IPS-NIHi11 (cell line): ENCODE data around the gene ITGAE.

Experiments used
- DNase-seq: peaks from one replicate; pipeline ENCODE4 v3.0.0; 2012; ENCODE audit warnings: mixed read lengths, low spot score

The ITGAE gene

DNA sequence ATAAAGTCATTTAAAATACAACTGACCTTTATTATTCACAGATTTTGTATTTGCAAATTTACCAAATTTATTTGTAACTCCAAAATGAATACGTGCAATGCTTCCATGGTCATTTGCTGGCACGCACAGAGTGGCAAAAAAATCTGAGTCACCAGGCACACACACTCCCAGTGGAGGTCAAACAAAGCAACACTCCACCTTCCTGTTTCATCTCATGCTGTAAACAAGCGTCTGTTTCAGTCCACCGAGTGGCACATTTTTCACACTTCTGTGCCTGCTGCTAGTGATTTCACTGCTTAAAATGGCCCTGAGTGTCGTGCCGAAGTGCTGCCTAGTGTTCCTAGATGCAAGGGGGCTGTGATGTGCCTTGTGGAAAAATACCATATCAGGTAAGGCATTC, 17.8 kb upstream of the ITGAE start:
- DNase-seq: no peak

DNA sequence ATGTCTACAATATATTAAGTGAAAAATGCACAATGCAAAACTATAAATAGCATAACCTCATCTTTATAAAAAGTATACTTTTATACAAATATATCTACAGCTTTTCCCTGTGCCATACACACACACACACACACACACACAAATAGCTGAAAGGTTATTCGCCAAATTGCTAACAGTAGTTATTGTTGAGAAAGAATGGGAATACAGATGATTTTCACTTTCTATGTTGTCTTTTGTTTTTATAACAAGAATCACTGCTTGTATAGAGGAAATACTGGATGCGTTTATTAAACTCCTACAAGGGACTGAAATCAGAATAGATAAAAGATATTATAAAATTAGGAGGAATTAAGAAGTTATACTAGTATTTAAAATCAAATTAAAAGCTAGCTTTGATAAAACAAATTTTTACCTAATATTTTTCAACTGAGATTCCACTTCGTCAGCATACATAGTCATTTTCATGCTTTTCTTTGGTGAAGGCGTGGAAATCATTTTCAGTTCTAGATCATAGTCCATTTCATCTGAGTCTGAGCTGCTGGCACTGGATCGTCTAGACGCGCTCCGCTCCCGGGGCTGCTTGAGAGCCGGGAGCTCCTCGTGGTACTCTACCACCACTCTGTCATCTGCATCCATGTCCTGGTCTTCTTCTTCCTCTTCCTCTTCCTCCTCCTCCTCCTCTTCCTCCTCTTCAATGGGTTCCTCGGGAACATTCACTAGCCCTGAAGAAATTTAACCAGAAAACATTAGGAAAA, 17.0 kb upstream of the ITGAE start:
- no peak for DNase-seq

DNA sequence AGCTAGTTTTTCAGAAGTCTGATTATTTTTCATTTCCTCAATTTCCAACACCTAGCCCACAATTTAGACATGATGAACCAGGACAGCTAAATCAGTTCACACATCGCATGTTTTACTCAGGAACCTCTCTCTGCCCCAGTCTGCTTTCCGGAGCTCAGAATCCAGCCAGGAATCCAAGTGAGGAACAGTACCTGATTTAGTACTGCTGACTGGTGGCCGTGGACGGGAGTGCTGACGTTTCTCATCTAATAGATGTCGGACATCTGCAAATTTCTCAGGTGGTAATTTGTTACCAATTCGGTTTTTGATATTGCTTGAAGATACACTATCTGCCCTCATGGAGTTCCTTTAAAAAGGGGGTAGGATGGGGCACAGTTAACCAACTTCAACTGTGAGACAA, 14.9 kb upstream of the ITGAE start:
- no peak for DNase-seq

DNA sequence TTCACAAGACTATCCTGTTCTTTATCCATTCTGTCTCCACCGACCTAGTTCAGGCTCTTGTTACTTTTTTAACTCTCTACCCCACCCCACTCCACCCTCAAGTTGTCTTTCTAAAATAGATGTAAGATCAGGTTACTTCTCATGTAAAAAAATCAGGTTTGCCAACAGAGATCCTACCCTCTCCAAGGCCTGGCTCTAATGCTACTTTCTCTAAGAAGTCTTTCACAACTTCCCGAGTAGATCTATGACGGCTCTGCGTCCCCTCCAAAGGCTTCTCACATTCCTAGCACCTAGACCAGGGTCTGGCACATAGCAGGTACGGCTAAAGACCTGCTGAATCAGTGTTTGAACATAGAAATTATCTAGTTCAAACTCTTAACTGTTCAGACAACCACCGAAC, 14.1 kb upstream of the ITGAE start:
- no peak for DNase-seq

DNA sequence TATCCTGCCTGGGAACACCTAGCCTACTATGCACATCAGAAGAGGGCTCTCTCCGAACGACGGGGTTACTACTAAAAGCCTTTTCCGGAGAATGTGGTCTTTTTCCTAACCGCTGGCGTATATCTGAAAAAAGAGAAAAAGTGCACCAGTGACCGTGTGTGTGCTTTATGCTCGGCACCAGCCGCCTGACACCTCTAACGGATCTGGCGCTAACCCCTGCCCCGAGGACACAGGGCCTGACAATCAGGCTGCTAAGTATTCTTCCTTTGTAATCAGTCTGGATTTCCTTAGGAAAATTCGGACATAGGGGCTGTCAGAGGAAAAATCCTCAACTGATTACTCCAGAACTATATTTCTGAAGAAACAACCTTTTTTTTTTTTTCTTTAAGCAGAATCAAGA, 13.4 kb upstream of the ITGAE start:
- DNase-seq: no peak

DNA sequence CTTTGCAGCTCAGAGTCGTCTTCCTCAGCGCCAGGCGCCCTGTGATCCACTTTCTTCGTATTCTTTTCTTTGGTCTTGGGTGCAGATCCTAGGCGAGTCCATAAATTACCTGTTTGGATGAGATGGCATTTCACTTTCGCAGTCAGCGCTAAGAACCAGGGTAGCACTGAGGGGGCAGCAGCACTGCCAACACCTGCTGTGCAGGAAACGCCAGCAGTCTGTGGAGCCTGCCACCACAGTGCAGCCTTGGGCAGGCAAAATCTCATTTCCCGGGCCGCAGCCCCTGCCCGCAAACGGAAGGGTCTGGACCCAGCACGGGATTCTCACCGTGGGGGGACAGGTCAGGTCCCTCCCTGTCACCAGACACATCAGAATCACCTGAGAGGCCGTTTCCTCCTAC, 12.2 kb upstream of the ITGAE start:
- DNase-seq: no peak

DNA sequence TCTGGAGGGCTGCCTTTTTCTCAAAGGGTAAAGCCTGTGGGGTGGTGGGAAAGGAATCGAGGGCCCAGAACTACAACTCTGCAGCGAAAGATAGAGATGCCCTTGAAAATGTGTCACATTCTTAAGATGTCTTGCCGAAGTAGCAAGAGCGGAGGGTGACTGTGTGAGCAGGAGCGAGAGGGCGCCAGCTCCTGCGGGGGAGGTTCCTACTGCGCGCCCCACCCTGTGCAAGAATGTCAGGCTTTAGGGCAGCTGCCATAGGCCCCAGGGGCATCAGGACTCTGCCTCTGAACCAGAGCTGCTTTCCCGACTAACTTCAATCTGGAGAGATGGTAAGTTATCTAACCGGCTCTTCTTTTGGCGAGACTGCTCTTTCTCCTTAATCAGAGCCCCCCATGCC, 11.8 kb upstream of the ITGAE start:
- no peak for DNase-seq

DNA sequence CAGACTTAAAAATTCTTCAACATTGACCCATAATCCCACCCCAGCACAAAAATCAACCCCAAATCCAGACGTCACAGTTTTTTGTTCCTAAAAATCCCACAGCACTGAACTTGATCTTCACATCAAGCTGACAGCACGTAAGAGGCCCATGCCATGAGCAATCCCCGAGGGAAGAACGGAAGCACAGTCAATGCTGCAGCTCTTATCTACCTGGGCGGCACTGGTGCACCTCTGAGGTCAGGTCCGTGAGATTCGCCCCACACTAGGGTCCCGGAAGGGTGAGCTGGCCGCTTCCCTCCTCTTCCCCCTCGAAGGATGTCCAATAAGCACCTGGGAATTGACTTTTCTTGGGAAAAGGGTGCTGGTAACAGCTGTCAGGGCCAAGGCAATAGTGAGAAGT, 11.3 kb upstream of the ITGAE start:
- no peak for DNase-seq

DNA sequence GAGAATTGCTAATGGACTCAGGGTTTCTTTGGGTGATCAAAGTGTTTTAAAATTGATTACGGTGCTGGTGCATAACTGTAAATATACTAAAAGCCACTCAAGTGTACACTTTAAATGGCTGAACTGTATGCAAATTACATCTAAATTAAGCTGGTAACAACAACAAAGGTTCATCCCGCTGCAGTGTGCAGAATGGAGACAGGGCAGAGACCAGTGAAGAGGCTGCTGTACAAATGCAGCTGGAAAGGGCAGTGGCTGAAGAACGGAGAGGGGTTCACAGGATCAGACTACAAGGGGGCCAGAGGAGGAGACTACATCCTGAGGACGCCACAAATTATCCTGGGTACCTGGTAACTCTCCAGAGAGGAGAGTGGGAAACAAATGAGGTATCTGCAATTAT, 9.0 kb upstream of the ITGAE start:
- DNase-seq: no peak

DNA sequence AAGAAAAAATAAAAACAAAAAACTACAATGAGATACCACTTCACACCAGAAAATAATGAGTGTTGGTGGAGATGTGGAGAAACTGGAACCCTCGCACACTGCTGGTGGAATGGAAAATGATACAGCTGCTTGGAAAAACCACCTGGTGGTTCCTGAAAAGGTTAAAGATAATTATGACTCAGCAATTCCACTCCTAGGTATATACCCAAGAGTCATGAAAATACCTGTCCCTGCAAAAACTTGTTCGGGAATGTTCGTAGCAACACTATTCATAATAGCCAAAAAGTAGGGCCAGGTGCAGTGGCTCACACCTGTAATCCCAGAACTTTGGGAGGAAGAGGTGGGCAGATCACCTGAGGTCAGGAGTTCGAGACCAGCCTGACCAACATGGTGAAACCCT, 8.1 kb upstream of the ITGAE start:
- no peak for DNase-seq

DNA sequence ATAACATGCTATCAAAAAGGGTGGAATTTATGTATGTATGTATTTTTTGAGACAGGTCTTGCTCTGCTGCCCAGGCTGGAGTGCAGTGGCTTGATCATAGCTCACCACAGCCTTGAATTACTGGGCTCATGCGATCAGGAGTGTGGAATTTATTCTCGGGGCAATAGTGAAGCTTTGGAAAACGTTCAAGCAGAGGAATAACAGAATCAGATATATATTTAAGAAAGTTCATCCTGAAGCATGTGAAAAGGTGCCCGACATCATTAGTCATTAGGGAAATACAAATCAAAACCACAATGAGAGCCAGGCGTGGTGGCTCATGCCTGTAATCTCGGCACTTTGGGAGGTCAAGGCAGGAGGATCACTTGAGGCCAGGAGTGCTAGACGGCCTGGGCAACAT, 7.7 kb upstream of the ITGAE start:
- DNase-seq: no peak

DNA sequence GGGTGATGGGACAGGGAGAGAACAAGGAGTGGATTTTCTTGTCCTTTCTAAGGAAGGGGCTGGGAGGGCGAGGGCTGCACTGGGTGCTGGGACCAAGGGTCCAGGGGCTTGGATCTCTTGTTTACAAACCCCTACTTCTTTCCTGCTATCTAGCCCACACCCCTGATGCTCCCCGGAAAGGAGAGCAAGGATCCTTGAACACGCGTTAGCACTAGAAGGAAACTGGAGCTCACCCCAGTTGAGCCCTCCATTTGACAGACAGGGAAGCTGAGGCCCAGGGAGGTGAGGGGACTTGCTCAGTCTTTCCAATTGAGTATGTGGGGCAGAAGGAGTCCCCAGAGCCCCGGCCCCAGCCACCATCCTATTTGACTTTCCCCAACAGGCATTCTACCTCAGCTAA, 4.6 kb upstream of the ITGAE start:
- no peak for DNase-seq

DNA sequence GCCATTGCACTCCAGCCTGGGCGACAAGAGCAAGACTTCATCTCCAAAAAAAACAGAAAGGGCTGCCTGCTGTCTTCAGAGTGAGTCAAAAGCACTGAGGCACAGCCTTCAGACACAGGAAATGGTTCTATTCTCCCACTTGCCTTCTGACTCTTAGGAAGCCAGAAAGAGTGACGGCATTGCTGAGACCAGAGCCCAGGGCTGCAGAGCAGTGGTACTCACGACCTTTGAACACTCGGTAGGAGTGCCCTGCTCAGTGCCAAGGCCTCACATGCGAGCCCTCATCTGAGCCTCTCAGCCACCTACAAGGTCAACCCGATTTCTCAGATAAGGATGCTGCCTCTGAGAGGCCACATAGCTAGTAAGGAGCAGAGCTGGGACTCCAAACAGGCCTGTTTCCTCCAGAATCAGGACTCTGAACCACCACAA, 3.5 kb upstream of the ITGAE start:
- no peak for DNase-seq

DNA sequence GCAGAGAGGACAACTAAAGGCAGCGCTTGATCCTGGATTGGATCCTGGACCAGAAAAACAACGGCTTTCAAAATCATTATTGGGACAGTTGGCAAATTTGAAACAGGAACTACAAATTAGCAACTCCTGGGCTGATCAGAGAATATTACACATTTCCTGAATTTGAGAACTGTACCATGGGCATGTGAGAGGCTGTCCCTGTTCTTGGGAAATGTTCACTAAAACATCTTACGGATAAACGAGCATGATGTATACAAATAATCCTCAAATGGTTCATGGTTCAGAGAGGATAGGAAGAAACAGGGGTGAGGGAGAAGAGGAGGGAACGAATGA, 2.3 kb upstream of the ITGAE start:
- no peak for DNase-seq

DNA sequence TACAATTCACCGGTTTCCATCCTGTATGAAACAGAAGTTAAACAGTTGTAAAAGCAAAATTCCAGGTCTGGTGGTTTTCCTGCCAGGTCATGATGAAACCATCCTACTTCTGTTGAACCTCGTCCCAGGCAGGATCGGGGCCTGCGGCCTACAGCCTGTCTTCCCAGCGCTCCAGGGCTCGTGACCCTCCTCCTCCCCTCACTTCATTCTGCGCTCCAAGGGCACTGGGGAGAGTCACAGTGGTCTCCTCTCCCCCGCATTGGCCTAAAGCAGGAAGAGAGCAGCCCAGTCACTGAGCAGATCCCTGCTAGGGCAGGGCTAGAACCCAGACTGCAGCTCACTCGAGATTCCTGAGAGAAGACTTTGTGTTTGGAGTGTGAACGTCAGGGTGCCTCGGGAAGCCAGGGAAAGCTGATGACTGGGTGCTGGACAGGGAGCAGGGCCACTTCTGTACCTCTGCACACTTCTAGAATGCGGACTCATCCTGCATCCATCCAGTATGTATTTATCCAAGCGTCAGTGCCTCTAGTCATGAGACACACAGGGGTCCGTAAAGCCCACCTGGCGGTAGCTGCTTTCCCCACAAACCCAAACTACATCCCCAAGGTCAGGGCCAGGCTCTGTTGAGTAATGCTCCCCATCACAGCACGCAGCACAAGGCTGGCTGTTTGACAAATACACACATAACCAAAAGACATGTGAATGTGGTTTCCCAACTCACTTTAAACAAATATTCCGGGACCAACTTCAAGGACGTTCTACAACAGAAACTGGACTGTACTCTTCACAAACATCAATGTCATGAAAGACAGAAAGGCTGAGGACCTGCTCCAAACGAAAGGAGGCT, 1.7 kb upstream of the ITGAE start:
- no peak for DNase-seq

DNA sequence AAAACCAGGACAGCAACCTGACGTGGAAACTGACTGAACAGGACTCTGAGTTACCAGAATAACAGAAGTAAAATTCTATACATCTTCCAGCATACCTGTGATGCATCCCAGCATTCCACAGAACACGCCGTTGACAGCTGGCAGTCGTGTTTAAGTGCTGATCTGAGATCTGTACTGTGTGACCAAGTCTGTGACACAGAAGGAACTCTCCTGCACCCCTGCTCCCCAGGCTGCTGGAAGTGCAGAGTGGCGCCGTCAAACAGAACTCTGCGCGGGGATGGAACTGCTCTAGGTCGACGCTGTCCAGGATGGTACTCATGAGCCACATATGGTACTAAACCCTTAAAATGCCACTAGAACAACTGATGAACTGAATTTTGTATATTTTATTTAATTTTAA, 804 bp upstream of the ITGAE start:
- no peak for DNase-seq

DNA sequence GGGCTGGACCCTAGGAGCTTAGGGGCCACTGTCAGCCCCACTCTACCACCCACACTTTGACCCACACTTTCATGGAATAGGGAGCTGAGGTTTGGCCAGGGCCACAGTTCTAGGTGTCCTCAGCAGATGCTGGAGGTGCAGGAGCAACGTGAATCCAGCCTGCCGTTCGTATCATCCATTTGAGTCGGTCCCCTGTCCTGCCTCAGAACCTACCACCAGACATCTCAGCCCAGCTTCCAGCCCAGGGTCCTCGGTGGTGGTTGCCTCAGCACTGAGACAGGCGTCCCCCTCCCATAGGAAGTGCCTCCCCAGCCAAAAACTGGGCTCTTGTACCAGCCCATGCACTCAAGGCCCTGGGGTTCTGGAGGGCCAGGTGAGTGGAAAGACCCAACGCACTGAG, 359 bp upstream of the ITGAE start:
- no peak for DNase-seq

DNA sequence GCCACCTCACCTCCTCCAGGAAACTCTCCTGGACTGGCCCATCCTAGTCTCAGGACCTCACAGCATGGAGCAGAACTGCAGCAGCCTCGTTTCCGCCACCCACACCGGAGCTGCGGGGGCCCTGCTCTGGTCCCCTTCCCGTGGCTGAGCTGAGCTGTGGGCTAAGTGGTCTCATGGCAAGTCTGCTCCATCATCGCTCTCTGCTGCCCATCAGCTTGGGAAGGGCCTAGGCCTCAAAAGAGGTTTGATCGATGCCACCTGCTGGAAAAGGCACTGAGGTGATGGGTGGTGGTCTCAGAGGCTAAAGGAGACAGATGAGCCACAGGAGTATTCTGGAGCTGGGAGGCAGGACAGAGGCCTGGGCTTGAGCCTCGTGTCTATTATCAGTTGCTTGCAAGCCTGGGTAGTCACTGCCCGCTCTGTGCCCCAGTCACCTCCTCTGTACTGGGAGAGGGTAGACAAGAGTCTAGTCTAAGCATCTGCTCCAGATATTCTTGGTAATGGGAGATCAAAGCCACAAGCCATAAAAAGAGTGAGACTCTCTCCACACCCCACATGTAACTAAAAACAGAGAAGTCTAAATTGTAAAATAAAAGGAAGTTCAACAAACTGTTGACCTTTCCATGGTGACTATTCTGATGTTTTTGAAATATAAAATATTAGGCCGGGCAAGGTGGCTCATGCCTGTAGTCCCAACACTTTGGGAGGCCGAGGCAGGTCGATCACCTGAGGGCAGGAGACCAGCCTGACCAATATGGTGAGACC, 1.6 kb downstream of the ITGAE start:
- peak; percentile 31 for DNase-seq

DNA sequence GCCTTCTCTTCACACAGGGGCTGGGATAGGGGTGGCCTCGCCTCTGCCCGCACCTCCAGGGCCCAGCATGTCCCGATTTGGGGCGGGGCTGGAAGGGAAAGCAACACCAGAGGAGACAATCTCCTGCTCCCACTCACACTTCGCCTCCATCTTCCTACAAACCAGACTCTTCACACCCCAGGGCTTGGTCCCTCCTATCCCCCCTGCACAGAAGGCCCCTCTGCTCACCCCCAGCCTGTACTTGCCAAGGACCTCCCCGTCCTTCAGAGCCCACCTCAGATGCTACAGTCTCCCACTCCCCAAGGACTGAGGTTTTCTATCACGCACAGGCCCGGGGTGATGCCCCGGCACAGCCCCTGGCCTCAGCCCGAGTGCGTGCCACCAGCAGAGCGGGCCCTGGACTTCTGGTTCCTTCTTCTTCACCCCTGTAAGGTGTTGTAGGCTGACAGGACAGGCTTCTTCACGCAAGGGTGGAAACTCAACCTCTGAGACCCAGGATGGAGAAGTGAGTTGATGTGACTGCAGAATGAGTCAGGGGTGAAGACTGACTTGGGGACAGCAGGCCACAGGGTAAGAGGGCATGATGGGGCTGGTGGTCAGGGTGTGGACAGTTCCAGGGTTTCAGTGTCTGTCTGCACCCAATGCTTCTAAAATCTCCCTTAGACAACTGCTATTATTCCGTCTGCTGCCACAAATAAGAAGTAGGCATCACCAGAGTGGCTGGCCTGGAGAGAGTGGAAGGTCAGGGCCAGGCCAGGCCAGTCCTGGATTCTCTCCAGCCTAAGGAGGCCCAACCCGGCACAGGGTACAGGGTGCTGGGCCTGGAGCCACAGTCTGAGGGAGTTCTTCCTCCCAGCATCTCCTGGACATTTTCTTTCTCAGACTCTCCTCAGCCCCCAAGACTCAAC, 2.5 kb downstream of the ITGAE start:
- no peak for DNase-seq

DNA sequence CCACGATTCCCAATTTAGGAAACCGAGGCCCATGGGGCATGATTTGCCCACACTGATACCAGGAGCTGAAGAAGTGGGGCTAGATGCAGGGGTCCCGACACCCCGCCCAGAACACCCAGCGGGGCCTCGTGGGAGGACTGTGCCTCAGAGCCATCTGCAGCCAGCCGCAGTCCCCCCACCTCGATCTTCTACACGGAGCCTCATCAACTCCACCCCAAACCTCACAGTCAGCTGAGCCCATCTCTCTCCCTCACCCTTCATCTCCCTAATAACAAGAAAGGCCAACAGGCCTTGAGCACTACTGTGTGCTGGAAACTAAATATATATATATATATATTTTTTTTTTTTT, 4.2 kb downstream of the ITGAE start:
- no peak for DNase-seq

DNA sequence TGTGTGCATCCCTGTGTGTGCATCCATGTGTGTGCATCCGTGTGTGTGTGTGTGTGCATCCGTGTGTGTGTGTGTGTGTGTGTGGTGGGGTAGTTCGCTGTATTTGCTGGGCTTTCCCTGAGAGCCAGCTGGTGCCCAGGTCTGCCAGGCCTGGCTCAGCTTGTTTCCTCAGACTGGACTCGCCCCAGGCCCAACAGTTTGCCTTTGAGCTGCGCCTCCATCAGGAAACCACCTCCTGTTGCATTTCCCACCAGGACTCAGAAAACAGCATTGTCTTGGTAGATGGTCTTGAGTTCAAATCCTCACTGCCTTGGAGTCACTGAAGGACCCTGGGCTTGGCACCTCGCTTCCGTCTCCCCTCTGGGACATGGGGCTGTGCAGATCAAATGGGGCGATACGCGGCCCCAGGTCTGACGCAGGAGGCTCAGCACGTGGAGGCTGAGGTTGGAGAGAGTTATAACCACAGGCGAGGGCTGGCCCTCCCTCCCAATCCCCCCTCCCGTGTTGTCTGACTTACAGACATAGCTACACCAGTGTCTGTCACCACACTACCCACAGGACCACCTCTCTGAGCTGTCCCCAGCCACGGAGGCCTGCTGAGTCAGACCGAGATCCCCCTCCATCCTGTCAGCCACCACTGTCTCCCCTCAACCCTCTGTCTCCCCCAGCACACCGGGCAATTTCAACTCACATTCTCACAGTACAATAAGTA, 4.7 kb downstream of the ITGAE start:
- no peak for DNase-seq
